ENCODE results near the gene THSD8.

THSD8 gene

GRCh38 chr19:12766051-12766521 is 35.8 kb upstream of the THSD8 start:
- Histone ChIP-seq H3K27me3 (ENCODE audit: insufficient read depth, low read length, poor library complexity) (no peaks in the 10 kb centered on the region), H3K4me2 (ENCODE audit: insufficient read depth, low read length) (peak overlapping the region; percentile 66), H3K9ac (ENCODE audit: low read depth, low read length) (peak overlapping the region; percentile 34; the same call in 1 of the 2 replicates), H2AFZ (ENCODE audit: low read depth, low read length) (peak overlapping the region; percentile 65), H3K36me3 (ENCODE audit: insufficient read depth, low read length) (no peaks in the 10 kb centered on the region), H3K9me3 (ENCODE audit: insufficient read depth, low read length, severe bottlenecking) (no peaks in the 10 kb centered on the region), H4K20me1 (ENCODE audit: insufficient read depth, low read length) (no peaks in the 10 kb centered on the region), H3K27ac (ENCODE audit: low read length) (no peak overlapping the region), H3K4me3 (ENCODE audit: low read depth in 1 of 2, low read length in 2 of 2) (peak overlapping the region in 1 of 2 experiments; percentile 45; a peak in 2 of 4 replicates), H3K4me1 (ENCODE audit: insufficient read depth, low read length) (peaks cover 9% of the 10 kb centered on the region), H3K79me2 (ENCODE audit: insufficient read depth, low read length) (no peaks in the 10 kb centered on the region)
- DNase-seq (peak; percentile 87), ATAC-seq (ENCODE audit: insufficient read depth, low read depth) (peak; percentile 98)
- TF ChIP-seq EZH2 (IDR thresholded peaks at IDR 0.05; ENCODE audit: borderline replicate concordance, low read depth, low read length, severe bottlenecking): no peak
- TF ChIP-seq, protein P1, sequence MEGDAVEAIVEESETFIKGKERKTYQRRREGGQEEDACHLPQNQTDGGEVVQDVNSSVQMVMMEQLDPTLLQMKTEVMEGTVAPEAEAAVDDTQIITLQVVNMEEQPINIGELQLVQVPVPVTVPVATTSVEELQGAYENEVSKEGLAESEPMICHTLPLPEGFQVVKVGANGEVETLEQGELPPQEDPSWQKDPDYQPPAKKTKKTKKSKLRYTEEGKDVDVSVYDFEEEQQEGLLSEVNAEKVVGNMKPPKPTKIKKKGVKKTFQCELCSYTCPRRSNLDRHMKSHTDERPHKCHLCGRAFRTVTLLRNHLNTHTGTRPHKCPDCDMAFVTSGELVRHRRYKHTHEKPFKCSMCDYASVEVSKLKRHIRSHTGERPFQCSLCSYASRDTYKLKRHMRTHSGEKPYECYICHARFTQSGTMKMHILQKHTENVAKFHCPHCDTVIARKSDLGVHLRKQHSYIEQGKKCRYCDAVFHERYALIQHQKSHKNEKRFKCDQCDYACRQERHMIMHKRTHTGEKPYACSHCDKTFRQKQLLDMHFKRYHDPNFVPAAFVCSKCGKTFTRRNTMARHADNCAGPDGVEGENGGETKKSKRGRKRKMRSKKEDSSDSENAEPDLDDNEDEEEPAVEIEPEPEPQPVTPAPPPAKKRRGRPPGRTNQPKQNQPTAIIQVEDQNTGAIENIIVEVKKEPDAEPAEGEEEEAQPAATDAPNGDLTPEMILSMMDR (IDR thresholded peaks at IDR 0.05; ENCODE audit: borderline replicate concordance, extremely low read depth, low read length, poor library complexity, severe bottlenecking): peak; percentile 92

- Histone ChIP-seq H3K4me3 (ENCODE audit: low read depth in 1 of 2, low read length in 2 of 2) (no peak overlapping the region), H3K27me3 (ENCODE audit: insufficient read depth, low read length, poor library complexity) (no peaks in the 10 kb centered on the region), H4K20me1 (ENCODE audit: insufficient read depth, low read length) (no peaks in the 10 kb centered on the region), H2AFZ (ENCODE audit: low read depth, low read length) (no peak overlapping the region), H3K79me2 (ENCODE audit: insufficient read depth, low read length) (no peaks in the 10 kb centered on the region), H3K4me1 (ENCODE audit: insufficient read depth, low read length) (peaks cover 9% of the 10 kb centered on the region), H3K27ac (ENCODE audit: low read length) (no peak overlapping the region), H3K9me3 (ENCODE audit: insufficient read depth, low read length, severe bottlenecking) (no peaks in the 10 kb centered on the region), H3K4me2 (ENCODE audit: insufficient read depth, low read length) (no peak overlapping the region), H3K9ac (ENCODE audit: low read depth, low read length) (no peak overlapping the region), H3K36me3 (ENCODE audit: insufficient read depth, low read length) (no peaks in the 10 kb centered on the region)
- TF ChIP-seq, protein P1 (IDR thresholded peaks at IDR 0.05; ENCODE audit: borderline replicate concordance, extremely low read depth, low read length, poor library complexity, severe bottlenecking): no peak
- DNase-seq (no peak), ATAC-seq (ENCODE audit: insufficient read depth, low read depth) (no peak)
Observed at GRCh38 chr19:12767150-12767549, 34.7 kb upstream of the THSD8 start.

- Histone ChIP-seq H3K27ac (ENCODE audit: low read length) (no peak overlapping the region), H3K4me2 (ENCODE audit: insufficient read depth, low read length) (no peak overlapping the region), H3K4me3 (ENCODE audit: low read depth in 1 of 2, low read length in 2 of 2) (no peak overlapping the region), H3K4me1 (ENCODE audit: insufficient read depth, low read length) (peaks cover 9% of the 10 kb centered on the region), H2AFZ (ENCODE audit: low read depth, low read length) (no peak overlapping the region), H3K79me2 (ENCODE audit: insufficient read depth, low read length) (no peaks in the 10 kb centered on the region), H3K9me3 (ENCODE audit: insufficient read depth, low read length, severe bottlenecking) (no peaks in the 10 kb centered on the region), H3K36me3 (ENCODE audit: insufficient read depth, low read length) (no peaks in the 10 kb centered on the region), H3K27me3 (ENCODE audit: insufficient read depth, low read length, poor library complexity) (no peaks in the 10 kb centered on the region), H4K20me1 (ENCODE audit: insufficient read depth, low read length) (no peaks in the 10 kb centered on the region), H3K9ac (ENCODE audit: low read depth, low read length) (no peak overlapping the region)
- ATAC-seq (ENCODE audit: insufficient read depth, low read depth) (no peak), DNase-seq (no peak)
- TF ChIP-seq EZH2 (IDR thresholded peaks at IDR 0.05; ENCODE audit: borderline replicate concordance, low read depth, low read length, severe bottlenecking): no peak
- TF ChIP-seq, protein P1 (IDR thresholded peaks at IDR 0.05; ENCODE audit: borderline replicate concordance, extremely low read depth, low read length, poor library complexity, severe bottlenecking): no peak
Observed at GRCh38 chr19:12767666-12768065, 34.2 kb upstream of the THSD8 start.

- Histone ChIP-seq H2AFZ (ENCODE audit: low read depth, low read length) (no peak overlapping the region), H3K79me2 (ENCODE audit: insufficient read depth, low read length) (no peaks in the 10 kb centered on the region), H3K9me3 (ENCODE audit: insufficient read depth, low read length, severe bottlenecking) (no peaks in the 10 kb centered on the region), H3K4me3 (ENCODE audit: low read depth in 1 of 2, low read length in 2 of 2) (no peak overlapping the region), H3K4me1 (ENCODE audit: insufficient read depth, low read length) (peaks cover 11% of the 10 kb centered on the region), H3K27ac (ENCODE audit: low read length) (no peak overlapping the region), H3K9ac (ENCODE audit: low read depth, low read length) (no peak overlapping the region), H3K27me3 (ENCODE audit: insufficient read depth, low read length, poor library complexity) (no peaks in the 10 kb centered on the region), H3K4me2 (ENCODE audit: insufficient read depth, low read length) (no peak overlapping the region), H3K36me3 (ENCODE audit: insufficient read depth, low read length) (no peaks in the 10 kb centered on the region), H4K20me1 (ENCODE audit: insufficient read depth, low read length) (no peaks in the 10 kb centered on the region)
- no peak for DNase-seq
- no peak for ATAC-seq (ENCODE audit: insufficient read depth, low read depth)
- TF ChIP-seq, protein P1 (IDR thresholded peaks at IDR 0.05; ENCODE audit: borderline replicate concordance, extremely low read depth, low read length, poor library complexity, severe bottlenecking): no peak
- TF ChIP-seq EZH2 (IDR thresholded peaks at IDR 0.05; ENCODE audit: borderline replicate concordance, low read depth, low read length, severe bottlenecking): no peak
Observed at GRCh38 chr19:12769689-12770088, 32.2 kb upstream of the THSD8 start.
